Pons (tissue), 1 donor: ENCODE results near the gene MBOAT2.
A peak's percentile ranks its signal among the peaks of the same experiment; 100 is the strongest.

Source experiments
- DNase-seq: peaks from one replicate; pipeline ENCODE4 v3.0.0-alpha.2; 2016; ENCODE audit warnings: low spot score

MBOAT2 gene

DNA sequence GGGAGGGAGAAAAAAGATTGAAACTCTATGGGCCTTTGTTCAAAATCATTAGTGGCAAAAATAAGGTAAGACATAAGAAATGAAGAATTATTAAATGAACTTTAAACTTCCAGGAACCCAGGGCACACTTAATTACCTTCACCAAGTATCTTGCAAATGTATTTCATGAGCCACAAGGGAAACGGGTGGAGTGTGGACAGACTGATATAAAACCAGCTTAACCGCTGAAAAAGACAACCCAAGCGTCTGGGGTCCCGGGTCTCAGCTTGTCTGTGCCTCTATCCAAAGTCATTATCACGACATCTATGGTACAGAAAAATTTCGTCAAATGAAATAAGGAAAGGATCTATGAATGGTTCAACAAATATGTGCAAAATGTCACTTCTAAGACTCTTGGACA lies 13.9 kb upstream of the MBOAT2 start:
- DNase-seq: no peak

DNA sequence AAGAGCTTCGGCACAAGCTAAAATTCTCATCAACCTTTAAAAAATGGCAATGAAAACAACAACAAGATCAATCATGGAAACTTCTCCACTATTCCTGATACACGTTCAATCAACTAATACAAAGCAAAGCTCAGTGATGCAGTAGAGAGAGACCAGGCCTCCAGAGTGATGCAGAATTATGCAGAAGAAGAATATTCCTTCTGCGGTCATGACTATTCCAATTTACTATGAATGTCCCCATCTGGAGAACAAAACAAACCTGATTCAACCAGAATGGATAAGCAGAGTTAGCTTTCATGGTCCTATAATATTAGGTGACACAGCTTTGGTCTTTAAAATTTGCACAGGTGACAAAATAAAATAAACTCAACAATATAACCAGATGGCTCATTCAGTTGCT lies 12.5 kb upstream of the MBOAT2 start:
- no peak for DNase-seq

DNA sequence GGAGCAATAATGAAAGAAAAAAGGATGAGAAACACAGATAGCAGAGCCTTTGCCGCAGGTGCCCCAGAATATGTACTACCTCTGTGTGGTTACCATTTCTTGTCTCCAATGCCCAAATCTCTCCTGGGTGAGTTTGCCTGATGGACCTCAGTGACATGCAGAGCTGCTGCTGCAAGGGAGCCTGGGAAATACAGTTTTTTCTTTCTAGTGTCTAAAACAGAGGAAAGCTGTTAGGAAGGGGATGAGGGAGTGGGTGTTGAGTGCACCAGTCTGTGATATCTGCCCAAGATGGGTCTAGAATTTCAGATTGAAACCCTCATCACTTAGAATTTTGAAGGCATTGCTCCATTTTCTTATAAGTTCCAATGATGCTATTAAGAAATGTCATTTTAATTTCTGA lies 9.9 kb upstream of the MBOAT2 start:
- DNase-seq: no peak

DNA sequence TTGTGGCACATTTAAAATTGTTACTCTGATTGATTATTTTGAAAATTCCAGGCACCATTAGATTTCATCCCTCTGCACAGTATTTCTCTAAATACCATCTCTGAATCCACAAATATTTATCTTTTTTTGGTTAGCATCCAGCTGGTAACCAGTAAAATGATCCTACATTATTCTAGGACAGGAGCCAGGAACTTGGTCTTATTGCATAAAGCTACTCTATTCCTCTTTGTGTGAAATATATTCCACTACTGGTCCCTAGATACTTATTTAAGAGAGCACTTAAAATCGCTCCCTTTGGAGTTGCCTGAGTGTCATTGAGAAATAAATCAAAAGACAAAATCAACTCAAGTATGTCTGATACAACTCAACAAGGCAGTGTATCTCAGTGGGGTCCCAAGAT lies 7.4 kb upstream of the MBOAT2 start:
- DNase-seq: no peak

DNA sequence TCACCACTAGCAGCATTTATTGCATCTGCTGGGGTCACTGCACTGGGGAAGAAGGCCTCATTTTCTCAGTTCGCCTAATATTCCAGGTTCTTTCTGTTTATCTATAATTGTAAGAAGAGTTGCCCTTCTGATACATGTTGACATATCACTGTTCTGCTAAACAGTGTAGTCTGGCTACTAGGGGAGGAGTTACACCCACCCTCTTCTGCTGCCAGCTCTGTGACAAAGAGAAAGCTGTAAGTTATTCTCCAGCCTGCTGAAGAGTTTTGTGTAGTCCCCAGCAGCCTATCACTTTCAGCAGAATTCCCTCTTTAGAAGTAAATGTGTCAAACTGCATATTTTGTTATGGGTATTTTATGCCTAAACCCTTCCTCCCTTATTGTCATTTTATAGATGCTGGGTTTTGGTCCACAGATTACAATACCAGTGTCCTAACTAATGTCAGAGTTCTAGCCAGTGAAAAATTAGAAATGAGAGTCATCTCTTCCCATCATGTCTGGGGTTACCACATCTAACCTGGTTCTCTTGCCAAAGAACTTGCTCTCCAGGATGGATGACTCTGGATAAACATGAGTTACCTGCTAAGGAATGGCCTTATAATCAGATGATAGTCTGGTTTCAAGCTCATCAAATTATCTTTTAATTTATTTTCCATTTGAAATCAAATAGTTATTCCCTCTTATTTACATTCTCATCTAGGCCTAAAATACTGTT lies 5.6 kb upstream of the MBOAT2 start:
- DNase-seq: peak; percentile 66

DNA sequence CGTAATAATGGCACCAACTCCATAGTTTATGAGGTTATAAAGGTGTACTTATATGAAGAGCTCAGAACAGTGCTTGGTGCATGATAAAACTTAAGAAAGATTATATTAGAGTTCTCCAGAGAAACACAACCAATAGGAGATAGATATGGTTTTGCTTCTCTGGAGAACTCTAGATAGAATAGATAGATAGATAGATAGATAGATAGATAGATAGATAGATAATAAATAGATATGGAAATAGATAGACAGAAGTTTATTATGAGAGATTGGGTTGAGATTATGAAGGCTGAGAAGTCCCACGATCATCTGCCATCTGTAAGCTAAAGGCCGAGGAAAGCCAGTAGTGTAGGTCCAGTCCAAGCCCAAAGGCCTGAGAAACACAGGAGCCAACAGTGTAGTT lies 2.9 kb upstream of the MBOAT2 start:
- DNase-seq: no peak

DNA sequence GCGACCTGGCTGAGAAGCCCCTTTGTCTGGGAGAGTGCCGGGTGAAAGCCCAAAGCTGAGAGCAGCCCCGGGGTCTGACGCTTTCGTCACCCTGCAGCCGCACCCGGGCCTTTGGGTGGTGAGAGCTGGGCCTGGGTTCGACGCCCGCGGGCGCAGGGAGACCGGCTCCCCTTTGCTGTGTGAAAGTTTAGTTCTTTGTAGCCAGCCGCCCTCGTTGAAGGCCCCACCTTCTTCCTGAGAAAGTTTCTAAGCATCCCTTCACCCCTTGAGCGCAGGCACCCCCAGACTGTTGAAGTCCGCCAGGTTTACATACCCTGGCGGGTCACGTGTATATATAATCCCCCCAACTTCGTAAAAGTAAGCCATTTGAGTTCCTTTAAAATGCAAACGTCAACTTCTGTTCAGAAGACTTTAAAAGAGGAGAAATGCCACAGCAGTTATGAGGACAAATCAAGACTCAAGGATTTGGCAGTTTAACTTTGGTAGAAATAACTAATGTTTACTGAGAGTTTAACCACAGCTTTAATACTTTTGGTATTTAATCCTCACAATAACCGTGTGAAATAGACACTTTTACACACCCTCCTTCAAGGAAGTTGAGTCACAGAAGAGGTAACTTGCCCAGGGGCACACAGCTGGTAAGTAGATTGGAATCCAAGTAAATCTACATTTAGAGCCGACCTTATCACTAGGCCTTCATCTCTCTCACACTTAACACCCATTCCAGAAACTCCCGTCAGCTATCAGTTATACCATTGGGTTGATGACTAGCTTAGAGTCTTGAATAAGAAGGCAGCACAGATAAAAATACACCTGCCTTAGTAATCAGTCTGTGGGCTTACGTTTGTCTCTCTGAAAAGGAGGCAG lies 1.1 kb upstream of the MBOAT2 start:
- no peak for DNase-seq

DNA sequence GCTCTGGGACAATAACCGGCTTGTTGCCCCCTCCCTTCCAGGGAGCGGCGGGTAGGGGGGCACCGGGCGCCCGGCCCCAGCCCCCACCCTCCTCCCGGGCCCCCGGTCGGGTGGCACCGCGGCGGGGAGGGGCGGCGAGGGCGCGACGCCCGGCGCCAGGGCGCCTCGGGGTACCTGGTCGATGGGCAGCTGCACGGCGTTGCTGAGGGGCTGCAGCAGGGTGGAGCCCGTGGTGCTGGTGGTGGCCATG lies 193 bp downstream of the MBOAT2 start:
- DNase-seq: no peak

DNA sequence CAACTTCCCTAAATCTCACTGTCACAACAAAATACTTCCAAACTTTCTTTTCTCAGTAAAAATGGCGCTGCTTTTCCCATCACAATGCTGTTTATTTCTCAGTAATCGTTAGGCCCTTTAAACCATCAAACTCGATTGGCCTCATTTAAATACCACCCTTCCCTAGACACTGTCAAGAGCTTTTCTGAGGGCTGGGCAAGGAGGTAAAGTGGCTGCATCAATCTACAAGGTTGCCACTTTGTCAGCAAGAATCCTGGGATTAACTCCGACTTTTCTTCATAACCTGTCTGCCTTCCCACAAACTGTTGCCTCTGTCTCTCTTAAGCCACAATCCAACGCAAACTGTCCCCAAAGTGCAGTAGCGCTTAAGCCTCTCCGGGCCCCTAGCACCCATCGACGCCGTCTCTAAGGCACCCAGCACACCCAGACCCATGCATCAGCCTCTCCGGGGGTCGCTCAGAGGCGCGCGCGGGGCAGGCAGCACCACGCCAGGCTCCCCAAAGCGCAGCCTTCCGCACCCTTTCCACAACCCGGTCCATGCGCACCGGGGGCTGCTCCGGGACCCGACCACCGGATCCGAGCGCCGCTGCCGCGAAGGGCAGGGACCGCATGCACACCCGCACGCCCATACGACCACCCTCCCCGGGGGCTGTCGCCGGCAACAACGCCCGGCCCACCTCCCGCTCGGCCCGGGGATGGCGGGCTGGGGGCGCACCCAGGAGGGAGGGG lies 683 bp downstream of the MBOAT2 start:
- no peak for DNase-seq

DNA sequence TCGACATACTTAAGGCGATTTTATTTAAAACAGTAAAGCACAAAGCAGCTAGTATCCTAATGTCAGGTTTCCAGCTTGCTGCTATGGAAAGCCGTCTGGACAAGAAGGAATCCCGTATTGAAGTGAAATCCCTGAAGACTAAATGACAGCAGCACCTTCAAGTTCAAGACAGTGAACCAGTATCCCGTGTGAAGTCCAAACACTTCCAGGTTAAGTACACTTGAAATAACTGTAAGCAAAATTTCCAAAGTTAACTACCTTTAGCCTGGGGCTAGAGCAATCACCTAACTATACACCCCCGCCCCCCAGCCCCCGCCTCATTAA lies 1.2 kb downstream of the MBOAT2 start:
- DNase-seq: no peak

DNA sequence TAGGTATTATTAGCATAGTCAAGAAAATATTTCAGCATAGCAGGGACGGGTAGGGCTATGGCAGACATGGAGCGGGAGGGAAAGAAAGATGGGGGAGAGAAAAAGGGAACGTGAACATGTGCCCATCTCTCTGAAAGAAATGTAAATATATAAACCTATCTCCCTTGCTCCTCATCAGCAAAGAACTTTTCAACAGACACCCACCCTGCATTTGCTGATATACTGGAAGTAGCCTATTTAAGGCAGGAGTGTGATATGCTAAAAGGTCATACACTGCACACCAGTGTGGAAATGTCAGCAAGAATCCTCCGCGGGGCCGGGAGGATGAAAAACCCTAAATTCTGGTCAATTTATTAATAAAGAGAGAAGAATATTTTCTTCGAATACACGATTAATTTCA lies 1.7 kb downstream of the MBOAT2 start:
- no peak for DNase-seq

DNA sequence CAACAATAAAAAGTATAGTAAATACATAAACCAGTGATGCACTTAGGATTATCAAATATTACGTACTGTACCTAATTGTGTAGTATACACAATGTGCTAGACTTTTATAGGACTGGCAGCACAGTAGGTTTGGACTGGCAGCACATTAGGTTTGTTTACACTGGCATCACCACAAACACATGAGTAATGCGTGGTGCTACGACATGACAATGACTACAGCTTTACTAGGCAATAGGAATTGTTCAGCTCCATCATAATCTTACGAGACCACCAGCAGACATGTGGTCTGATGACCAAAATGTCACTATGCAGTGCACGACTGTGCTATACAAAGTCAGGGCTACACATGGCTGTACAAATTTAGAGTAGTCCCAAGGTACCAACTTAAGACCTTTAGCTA lies 2.3 kb downstream of the MBOAT2 start:
- no peak for DNase-seq

DNA sequence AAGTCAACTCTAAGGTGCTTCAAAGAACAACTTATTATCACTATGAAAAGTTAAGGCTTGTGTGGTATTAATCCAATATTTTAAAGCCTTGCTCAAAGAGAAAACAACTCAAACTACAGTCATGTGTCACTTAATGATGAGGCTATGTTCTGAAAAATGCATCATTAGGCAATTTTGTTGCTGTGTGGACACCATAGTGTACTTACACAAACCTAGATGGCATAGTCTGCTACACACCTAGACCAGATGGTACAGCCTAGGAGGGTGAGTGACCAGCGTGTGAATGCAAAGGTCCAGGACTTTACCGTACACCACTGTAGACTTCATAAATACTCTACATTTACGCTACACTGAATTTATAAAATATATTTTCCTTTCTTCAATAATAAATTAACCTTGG lies 3.0 kb downstream of the MBOAT2 start:
- no peak for DNase-seq

DNA sequence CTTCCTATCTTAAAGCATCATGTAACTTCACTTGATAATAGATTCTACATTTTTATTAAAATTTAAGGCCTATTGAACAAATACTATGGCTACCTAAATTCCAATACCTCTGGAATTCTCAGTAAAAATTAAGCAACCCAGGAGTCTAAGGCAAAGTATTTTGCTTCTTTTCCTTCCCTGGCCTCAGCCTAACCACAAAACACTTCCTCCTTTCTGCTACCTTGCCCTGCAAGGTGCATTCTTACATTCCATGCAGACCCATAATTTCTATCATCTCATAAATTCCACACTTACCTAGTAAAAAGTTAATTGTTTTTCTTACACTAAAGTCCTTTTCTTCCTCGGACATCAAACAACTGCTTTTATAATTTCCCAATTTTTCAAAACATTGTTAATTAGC lies 3.7 kb downstream of the MBOAT2 start:
- DNase-seq: no peak

DNA sequence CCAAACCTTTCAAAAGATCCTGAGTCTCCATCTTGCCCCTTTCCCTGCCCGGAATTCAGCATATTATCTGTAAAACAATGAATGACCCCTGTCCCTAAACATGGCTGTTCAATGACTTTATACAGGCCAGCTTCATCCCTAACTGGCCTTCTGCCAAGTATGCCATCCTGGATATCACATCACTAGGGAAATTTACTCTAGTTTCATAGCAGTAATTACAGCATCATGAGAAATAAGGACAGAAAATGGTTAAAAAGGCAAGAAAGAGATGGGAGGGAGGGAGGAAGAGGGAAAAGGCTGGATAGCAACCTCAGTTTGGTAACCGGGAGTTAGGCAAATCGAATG lies 4.4 kb downstream of the MBOAT2 start:
- no peak for DNase-seq

DNA sequence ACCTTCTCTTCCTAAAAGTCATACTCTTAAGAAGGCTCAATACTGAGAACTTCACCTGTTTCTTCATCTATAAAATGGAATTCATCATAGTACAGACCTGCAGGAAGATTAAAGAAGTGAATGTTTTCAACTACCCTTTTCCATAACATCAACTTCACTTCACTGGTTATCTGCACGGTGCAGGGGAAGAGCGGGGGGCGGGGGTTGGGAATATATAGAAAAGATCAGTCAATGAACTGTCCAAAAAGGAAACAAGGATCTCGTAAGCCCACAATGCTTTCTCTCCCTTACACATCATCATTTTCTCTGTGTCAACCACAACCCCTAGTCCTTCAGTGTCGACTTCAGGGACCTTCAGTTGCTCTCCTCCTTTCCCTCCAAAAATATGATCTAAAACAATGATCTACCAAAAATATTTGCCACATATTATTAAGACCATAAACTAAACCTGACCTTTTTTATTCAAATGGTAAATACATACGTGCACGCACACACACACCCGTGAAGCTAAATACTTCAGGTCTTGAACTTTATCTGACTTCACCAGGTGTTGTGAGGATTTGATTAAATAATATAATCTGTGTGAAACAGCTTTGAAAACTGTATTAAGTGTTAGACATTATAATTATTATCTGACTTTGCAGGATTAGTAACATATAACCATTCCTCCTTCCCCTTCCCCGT lies 4.9 kb downstream of the MBOAT2 start:
- no peak for DNase-seq

DNA sequence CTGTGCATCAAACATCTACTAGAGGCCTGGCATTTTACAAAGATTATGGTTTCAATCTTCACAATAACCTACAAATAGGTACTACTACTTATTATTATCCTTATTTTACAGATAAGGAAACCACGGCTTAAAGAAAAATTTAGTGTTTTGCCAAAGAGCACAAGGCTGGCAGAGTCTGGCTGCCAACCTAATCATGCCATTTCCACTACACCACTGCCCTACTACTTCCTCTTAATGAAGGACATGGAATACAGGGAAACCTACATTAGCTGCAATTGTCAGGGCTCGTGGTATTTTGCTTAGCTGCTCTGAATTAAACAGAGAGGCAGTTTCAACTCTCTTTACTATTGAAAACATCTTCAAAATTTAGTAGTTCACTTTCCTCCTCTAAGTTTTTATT lies 5.9 kb downstream of the MBOAT2 start:
- DNase-seq: no peak

DNA sequence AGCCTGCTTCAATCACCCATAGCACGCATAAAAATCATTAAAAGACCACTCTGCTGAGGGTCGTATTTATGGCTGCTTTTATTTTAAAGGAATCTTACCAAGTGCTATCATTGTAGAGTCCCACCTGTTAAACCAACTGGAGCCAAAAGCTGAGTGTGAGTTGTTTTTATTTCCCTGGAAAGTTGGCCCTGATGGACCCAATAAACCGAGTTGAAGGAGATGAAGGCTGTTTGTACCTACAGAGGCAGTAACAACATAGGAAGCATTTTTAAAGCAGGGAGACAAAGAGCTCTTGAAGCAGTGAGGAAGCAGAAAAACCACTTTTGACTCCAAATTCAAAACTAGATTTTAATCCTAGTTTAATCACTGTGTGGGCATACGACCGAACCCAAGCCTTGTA lies 6.4 kb downstream of the MBOAT2 start:
- no peak for DNase-seq

DNA sequence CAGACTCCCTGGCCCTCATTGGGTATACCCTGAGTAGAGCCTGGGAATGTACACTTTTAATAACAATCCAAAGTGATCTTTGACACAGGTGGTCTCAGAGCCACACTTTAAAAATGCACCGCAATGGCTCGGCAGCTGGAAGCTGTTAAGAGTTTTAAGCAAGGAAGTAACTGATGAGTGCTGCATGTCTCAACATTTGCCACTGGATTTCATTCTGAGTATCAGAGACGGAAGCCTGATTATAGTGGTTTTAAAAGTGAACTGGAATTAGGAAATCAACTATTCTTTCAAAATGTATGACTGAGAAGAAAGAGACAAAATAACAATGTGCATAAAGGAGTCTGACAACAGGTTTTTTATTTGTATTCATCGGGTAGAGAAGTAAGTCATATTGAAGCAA lies 7.5 kb downstream of the MBOAT2 start:
- no peak for DNase-seq

DNA sequence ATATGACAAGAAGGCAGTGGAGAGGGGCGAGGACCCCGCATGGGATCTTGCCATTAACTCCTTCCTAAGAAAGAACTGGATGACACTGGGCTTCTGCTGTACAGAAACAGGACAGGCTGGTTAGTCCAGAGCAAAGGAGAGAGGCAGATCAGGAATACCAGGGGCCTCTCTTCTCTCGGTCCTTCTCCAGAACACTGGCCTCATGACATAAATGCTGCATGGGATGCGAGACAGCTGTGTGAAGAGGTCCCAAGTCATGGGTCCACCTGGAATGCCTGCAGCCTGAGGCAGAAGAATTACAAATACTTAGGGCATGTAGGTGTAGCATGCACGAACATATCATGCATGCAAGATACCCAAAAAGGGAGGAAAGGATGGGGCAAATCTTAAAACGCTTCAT lies 9.1 kb downstream of the MBOAT2 start:
- DNase-seq: no peak

DNA sequence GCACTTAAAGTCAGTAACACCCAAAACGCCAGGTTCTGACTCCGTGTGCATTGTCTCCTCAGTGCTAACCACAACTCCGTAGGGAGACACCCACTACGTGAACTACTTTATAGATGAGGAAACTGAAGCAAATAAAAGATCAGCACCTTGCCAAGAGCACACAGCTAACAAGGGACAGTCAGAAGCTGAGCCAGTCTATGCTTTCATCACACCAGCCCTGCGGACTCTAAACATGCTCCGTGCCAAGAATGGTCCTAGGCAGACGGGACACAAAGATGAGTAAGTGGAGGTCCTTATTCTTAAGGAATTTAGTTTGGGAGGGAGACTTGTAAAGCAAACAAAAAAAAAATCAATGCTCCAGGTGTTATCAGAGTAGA lies 9.6 kb downstream of the MBOAT2 start:
- no peak for DNase-seq

DNA sequence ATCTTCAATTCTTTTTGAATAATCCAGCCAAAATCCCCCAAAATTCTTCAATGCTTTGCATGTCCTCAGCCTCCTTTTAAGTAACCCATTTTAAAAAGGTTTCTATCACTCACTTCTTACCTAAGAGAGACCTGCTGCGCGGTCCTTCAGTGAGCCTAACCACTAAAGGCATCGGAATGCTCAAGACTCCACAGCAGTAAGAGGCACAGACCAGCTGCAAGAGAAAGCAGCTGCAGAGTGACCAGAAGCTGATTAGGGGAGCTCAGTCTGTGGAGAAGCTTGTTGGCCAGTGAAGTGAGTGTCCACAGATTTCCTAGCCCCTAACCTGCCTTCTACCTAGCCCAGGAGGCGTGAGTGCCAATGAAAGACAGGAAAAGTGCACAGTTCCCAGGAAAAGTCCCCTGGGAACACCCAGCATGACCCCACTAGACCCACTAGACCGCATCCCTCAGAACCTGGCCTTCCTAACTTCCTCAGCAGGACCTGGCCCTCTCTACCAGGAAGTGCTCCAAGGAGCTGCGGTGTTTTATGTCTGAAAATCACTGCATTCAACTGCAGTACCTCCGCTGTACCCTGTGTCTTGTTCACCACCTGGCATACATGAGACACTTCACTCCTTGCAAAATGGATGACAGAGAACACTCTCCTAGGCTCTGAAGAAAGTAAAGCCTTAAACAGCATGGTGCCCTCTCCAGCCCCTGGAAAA lies 10.1 kb downstream of the MBOAT2 start:
- DNase-seq: no peak

DNA sequence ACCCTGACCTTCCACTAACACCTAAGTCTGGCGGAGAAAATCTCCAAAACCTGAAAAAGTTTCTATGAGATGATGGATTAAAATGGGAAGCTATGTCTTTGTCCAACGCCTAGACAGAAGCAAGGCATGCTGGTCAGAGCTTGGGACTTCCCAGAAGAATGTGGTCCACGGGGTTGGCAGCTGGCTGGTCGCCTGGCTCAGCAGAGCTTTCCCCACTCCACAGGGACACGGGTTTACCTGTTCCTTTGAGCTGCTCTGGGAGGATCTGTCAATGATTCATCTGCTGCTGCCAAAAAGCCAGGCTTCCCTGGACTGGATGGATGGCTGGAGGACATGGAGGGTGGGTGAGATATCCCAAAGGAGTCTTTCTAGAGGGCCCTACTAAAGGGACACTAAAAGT lies 10.8 kb downstream of the MBOAT2 start:
- DNase-seq: no peak
